Measurements from ENCODE around the gene SIX4.

SIX4 gene

DNA sequence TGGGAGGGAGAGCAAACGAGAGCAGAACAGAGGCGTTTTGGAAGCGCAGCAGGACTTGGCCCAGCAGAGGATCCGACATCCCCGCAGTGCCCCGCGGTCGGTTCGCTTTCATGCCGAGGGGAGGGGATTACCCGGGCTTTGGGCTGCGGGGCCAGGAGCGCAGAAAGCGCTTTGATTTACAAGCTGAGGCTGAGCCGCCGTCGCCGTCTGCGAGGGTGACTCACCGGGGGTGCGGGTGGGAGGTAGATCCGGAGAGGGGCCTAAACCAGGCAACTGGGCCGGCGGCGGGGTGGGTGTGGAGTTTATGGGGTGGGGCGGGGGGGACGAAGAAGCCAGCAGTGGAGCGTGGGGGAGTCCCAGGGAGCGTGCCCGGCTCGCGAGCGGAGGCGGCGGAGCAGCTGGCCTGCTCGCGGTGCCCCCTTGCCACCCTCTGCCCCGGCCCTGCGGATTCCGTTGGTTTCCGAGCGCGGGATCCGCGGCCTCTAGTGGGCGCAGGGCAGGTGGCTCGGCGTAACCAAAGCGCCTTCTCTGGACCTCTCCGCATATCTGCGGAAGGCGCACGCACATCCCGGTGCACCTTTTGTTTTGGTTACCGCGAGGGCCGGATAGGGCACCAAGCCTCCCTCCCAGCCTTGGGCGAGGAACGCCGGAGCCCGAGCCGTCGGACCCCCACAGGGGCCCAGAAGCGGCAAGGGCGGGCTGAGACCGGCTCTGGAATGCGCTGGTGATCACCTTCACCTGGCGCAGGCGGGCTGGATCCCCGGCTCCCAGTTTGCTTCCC is 2.6 kb downstream of the SIX4 start:
- DNase-seq, result no peak

DNA sequence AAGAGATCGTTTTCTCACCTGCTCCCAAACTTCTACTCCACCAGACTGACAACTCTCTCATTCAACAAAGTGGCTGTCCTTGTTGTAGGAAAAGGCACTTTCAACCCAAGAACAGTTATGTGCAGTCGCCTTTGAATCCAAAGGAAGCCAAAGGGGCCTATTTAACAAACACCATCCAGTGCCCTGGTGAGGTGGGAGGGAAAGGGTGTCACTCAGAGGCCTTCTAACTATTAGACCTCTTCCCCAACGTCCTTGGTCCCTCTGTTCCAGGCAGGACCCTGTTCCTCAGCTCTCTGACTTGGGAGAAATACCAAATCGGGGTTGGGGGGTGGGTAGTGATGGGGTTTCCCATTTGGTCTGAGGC is 3.2 kb downstream of the SIX4 start:
- no peak for DNase-seq

DNA sequence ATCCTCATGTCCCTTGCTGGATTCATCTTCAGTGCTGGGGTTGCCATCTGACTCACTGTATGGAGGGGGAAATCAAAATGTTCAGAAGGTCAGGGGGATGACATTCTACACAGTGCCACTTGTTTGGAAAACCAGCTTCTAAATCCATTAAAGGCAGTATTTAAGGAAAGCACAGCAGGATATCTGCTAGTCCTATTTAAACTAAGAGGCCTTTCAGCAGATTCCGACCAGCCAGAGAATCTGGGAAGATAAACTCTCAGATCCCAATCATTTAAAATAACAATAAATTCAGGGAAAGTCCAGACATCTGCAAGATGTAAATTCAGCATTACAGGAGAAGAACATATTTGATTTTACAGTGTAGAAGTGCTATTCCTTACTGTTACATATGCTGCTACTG is 3.8 kb downstream of the SIX4 start:
- no peak for DNase-seq

DNA sequence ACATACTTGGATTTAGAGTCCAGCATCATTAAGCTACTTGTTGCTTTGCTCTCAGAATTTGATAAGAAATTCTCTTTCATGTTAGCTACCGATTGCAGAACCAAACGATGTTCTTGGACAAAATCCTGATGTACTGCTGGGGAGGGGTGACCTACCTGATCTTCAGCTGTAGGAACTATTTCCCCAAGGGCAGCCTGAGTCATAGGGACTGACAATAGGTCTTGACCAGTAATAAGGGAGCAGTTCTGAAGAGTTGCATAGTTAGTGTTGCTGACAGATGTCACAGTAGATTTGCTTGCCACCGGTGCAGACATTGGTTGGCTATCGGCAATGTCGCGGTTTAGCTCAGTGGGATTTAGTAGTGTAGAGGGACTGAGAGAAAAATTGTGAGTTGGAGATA is 10.6 kb downstream of the SIX4 start:
- DNase-seq, result no peak

DNA sequence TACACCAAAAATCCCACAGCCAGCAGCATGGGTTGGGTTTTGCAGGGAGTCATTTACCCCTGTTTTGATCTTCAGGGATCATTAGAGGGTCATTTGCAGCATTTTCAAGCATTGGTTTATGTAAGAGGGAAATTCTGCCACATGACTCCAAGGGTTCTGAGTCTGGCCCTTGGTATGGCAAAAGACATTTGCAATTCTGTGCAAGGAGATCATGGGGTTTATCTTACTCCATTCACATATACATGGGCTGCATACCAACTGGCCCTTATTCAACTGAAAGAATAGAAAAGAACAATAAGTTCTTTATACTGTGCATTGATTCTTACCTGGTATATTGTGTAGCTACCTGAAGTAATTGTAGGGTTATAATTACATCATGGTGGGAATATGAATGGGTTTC is 13.7 kb downstream of the SIX4 start:
- no peak for DNase-seq

DNA sequence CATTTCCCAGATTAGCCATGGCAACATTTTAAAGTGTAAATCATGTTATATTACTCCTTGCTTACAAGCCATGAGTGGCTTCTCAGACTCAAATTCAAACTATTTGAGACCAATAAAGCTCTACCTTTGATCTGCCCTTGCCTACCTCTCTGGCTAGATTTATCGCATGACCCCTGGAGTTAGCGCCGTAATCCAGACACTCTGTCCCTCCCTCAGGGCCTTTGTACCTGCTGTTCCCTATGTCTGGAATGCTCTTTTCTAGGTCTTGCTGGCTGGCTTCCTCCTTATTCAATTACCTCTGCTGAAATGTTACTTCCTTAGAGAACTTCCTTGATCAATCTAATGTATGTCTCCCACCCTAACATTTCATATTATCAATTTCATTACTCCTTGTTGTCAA is 16.3 kb downstream of the SIX4 start:
- no peak for DNase-seq

DNA sequence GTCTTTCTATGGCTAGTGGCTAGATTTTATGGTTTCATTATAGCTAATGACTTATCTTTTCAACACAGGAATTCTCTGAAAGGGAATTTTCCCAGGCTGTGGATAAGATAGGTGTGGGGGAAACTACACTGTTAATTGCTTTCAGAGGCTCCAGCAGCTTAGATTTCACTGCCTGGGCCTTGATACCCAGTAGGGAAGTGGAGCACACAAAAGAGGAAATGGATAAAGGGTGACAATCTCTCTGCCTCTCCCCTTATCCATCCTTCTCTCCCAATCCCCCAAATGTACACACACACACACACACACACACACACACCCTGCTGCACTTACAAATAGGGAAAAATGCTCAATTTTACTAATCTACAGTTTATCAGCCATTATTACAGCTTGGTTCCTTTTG is 19.1 kb downstream of the SIX4 start:
- no peak for DNase-seq

DNA sequence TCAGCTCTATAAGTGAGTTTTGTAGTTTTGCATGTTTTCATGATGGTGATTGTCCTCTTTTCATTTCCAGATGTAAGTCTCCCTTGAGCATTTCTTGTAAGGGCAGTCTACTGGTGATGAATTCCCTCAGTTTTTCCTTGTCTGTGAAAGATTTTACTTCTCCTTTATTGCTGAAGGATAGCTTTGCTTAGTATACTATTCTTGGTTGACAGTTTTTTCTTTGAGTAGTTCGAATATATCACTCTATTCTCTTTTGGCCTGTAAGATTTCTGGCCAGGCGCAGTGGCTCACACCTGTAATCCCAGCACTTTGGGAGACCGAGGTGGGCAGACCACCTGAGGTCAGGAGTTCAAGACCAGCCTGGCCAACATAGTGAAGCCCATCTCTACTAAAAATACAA is 23.6 kb downstream of the SIX4 start:
- DNase-seq, result no peak

DNA sequence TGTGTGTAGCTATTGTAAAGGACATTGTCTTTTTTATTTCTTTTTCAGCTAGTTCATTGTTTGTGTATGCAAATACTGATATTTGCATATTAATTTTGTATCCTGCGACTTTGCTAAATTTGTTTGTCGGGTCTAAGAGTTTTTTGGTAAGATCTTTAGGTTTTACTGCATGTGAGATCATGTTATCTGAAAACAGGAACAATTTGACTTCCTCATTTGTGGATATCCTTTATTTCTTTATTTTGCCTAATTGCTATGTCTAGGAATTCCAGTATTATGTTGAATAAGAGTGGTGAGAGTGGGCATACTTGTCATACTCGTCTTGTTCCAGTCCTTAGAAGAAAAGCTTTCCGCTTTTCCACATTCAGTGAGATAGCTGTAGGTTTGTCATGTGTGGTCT is 28.8 kb downstream of the SIX4 start:
- DNase-seq, result no peak

DNA sequence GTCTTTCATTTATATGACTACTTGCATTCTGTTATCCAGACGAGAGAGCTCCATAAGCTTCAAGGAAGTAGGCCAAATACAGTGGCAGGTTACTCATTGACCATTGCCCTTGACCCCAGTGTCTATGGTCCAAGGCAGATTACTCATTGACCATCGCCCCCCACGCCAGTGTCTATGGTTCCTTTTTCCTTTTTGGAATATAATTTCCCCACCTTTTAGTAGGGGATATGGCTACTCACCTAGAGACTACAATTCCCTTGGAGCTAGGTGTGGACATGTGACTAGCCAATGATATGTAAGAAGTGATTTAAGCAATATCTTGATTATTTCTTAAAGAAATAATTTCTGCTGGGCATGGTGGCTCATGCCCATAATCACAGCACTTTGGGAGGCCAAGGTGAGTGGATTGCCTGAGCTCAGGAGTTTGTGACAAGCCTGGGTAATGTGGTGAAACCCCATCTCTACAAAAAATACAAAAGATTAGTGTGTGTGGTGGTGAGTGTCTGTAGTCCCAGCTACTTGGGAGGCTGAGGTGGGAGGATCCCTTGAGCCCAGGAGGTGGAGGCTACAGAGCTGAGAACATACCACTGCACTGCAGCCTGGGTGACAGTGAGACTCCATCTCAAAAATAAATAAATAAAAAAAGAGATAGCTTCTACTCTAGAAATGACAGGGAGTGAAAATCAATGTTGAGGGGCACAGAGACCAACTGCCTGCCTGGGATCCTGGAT is 32.6 kb downstream of the SIX4 start:
- DNase-seq, result no peak

DNA sequence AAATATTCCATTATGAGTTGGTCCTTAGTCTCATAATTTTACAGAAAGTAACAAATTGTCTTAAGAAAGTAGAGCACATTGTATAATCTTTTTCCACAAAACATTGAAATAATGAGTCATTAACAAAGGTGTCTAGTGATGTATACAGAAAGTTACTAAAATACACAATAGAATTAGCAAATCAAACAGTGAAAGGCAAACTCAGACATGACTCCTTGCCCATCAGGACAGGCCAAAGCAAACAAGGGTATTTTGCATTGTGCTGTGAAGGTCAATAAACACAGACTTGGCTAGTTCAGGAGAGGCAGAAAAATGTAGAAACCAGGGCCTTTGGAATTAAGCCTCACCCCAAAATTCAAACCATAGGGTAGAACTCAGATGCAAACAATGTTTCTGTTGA is 37.3 kb downstream of the SIX4 start:
- no peak for DNase-seq

DNA sequence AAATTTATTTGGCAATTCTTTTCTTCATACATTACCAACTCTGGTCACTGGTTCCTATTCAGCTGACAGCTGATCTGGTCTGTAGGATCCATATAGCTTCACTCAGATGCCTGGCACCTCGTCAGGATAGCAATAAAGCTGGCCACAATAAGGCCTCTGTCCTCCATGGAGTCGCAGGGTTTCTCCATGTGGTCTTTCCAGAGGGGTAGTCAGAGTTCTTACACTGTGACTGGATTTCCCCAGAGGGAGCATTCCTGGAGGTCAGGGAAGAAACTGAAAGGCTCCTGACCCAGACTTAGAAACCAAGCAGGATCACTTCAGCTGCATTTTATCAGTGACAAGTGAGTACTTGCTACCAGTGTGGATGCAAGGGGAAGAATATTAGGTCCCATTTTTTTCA is 39.9 kb downstream of the SIX4 start:
- no peak for DNase-seq

DNA sequence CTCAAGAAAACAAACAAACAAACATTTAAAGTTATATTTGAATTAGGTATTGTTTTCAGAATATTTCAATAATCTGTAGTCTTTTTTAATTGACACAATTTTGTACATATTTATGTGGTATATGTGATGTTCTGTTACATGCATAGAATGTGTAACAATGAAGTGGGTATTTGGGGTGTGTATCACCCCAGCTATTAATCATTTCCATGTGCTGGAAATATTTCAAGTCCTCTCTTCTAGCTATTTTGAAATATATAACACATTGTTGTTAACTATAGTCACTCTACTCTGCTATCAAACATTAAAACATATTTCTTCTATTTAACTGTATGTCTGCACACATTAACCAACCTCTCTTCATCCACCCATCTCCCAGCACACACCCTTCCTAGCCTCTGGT is 42.9 kb downstream of the SIX4 start:
- no peak for DNase-seq

DNA sequence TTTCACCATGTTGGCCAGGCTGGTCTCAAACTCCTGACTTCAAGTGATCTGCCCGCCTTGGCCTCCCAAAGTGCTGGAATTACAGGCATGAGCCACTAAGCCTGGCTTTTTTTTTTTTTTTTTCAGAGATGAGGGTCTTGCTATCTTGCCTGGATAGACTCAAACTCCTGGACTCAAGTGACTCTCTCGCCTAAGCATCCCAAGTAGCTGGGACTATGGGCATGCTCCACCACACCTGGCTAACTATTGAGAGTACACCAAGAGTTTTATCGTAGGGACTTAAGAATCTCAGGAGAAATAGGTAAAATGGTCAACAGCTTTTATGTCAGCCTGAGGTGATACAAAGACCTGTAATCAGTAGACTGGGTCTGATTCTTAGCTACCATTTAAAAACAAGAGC is 43.6 kb downstream of the SIX4 start:
- DNase-seq, result no peak

DNA sequence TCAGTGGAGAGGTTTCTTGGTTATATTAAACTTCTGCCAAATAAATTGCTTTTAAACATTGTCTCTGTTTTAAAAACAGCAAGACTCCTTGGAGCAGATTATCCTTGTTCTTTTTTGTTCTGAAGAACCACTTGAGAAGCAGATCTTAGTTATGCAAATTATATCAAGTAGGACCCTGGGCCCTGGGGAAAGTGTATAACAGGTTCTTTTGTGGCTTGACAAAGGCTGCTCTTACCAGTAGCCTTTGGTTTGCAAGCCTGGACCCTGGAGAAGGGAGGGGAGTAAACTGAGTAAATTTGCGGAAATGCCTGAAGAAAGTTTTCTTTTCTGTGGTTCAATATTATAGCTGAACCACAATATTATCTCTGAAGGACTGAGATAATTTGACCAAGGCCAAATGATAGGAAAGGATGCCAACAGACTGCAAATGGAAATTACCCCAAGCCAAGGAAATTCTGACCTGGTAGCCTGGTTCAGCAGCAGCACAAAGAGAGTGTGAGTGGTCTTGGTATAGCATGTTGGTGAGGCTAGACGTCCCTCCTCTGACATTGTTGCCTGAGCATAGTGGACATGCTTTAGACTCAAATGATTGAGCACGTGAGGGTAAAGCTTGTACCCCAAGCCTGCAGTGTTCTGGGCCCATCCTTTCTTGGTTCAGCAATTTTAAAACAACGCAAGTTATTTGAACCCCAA is 44.4 kb downstream of the SIX4 start:
- DNase-seq, result no peak

DNA sequence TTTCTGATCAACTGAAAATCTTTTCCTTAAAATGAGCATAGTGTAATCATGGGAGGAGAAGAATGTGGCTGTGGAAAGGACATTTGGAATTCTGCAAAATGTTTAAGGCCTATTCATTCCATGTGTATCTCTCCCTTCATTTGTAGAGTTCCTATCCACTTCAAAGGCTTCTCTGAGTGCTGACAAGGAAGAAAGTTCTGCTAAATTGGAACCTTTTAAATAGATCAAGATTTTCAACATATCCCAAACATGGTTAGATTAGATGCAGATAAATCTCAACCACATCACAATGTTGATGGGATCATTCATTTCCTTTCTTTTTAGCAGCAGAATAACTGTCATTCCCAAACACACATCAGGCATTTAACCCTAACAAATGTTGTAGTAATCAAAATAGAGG is 46.5 kb downstream of the SIX4 start:
- no peak for DNase-seq

DNA sequence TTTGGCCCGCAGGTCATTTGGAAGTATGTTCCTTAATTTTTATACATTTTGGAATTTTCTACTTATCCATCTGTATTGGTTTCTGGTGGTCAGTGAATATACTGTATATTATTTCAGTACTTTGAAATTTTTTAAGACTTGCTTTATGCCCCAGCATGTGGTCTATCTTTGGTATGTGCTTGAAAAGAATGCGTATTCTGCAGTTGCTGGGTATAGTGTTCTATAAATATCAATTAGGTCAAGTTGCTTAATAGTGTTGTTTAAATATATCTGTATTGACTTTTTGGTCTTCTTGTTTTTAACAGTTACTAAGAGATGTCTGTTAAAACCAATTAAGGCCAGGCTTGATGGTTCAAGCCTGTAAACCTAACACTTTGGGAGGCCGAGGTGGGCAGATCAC is 53.2 kb downstream of the SIX4 start:
- no peak for DNase-seq

DNA sequence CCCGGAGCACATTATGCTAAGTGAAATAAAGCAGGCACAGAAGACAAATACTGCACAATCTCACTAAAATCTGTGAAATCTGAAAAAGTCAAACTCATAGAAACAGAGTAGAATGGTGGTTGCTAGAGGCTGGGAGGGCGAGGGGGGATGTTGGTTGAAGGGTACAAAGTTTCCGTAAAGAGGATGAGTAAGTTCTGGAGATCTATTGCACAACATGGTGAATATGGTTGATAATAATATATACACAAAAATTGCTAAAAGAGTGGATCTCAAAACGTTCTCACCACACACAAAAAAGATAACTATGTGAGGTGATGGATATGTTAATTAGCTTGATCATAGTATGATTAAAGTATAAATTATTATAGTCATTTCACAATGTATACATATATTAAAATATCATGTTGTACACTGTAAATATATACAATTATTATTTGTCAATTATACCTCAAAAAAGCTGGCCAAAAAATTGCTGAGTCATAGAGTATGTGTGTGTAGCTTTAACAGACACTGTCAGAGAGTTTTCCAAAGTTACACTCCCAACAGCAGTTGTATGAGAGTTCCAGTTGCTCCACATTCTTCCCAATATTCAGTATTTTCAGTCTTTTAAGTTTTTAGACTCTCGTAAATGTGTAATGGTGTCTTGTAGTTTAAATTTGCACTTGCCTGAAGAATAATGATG is 55.6 kb downstream of the SIX4 start:
- no peak for DNase-seq

DNA sequence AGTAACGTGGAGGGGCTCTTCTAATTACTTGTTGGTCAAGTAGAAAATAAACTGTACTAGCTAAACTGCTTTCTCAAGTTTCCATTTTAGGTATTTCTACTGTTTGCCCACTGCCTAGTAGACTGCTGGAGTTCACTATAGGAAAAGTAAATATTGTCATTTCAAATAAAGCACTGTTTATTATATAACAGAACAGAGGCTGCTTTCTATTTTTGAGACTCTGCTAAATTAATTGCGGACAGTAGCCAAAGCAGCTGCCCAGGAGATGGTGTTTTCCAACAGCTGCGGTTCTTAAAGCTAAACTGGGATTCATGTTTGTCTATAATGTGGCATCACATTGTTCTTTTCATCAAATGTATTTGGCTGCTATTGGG is 59.0 kb downstream of the SIX4 start:
- no peak for DNase-seq

DNA sequence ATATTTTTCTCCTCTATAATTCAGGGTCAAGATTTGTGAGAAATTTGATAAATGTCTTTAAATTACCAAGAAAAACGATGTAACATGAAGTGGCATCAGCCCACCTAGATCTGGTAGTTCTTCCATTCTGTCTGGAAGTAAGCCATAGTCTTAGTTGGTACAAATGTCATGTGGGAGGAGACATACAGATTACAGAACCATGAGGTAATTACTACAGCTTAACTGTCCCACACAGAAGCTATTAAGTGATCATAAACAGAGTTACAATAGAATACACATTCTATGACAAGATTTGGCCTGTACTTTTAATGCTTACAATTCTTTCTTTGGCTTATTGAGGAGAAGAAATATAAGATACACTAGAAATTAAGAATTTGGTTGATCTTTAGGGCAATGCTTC is 61.2 kb downstream of the SIX4 start:
- no peak for DNase-seq

DNA sequence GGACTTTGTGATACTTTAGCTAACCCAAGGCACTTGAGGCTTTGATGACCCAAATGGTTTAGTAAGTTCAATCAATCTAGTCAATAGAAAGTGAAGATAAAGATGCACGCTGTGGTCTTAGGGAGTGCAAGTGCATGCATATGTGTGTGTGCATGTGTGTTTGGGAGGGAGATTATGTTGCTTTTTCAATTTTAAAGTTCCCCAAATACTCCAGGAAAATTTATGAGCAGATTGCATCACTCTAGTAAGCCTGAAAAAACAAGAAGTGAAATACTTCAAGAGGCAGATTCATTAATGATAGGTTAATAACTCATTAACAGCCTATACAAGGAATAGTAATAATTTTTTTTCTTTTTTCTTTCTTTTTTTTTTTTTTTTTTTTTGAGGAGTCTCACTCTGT is 62.4 kb downstream of the SIX4 start:
- DNase-seq, result no peak

Data from activated effector memory CD4-positive, alpha-beta T cell treated with Interleukin-2 at 50 U/mL for 16 hours (primary cell).